Measurements from ENCODE around the gene UTRN. TPM values are rescaled to one million over a fixed set of nuclear protein-coding genes. Genes with fewer than 3 reads are reported as not detected.

UTRN gene
- total RNA-seq, 1 donor from 2014 or later: 155 TPM

DNA sequence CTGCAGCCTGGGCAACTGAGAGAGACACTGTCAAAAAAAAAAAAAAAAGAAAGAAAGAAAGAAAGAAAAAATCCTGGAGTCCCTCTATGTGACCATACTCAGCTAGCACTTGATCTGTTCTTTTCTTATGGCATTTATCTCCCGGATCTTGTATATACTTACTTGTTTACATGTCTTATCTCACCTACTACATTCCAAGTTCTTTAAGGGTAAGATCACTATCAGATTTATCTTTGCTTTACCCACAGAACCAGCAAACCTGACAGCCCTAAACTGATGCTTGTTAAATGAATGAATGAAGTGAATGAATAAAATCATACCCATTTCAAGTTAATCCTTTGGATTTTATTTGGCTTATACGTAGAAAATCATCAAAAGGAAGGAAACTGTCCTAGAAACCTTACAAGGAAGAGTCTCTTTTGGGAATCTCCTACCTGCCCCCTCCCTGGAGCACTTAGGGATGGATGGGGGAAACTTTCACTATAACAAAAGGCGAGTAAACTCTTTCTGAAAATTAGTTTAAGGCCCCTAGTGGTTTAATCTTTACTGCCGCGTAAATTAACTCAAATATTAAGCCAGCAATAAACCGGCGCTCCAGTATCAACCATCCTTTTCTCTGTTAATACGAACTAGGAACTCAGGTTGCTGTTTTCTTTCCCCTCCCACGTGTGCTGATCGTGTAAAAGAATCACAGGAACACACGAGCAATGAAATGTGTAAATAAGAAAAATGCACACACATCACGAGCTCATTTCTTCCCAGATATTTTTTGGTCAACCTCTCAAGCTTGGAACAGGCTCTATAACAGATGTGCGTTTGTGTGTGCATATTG lies 1.3 kb upstream of the UTRN start:
- DNase-seq (ENCODE audit: low read depth): peak; percentile 22

DNA sequence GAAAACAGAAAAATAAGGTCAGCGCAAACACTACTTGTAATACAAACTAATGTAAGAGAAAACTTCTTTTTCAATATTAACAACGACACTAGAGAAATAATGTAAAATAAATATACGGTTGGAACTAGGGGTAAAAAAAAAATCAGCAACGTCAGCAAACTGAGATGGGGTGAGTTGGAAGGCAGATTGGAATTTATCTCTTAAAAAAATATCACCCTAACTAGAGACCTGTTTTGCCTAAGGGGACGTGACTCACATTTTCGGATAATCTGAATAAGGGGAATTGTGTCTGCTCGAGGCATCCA lies 705 bp upstream of the UTRN start:
- peak; percentile 62 for DNase-seq (ENCODE audit: low read depth)

DNA sequence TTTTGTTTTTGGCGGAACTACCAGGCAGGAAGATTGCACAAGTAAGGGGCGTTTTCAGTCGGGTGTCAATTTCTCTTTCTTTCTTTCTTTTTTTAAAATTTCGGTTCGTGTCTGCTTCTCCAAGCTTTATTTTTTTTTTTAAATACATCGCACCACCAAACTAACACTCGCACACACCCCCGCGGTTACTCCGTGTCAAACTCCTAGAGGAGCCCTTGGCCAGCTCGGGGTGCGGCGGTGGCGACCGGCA lies 338 bp downstream of the UTRN start:
- DNase-seq (ENCODE audit: low read depth): no peak

DNA sequence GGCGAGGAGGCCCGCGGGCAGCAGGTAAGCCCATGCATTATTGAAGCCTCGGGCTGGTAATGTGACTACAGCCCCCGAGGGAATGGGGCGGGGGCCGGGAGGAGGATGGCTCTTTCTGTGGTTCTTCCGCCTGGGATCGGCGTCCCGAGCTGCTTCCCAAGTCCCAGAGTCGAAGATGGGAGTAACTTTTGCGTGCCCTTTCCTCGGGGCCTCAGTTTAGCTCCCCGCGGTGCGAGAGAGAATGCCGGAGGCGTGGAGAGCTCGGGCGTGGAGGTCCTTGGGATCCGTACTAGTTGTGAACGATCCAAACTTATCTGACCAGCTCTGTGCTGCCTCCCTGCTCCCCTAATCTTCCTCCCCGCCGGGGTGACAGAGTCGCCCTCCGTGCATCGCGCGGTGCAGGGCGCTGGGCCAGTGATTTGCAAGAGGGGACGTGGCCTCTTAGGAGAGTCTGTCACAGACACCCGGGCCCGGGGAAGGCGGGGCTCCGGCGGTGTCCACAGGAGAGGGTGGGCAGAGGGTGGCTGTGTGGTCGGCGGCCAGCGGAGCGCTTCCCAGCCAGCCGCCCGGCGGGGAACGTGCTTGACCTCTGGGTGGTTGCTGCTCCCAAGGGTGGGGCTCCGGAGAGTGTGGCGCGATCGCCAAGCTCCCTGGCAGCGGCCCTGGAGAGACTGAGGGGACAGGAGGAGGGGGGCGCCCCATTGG lies 815 bp downstream of the UTRN start:
- DNase-seq (ENCODE audit: low read depth): peak; percentile 13

DNA sequence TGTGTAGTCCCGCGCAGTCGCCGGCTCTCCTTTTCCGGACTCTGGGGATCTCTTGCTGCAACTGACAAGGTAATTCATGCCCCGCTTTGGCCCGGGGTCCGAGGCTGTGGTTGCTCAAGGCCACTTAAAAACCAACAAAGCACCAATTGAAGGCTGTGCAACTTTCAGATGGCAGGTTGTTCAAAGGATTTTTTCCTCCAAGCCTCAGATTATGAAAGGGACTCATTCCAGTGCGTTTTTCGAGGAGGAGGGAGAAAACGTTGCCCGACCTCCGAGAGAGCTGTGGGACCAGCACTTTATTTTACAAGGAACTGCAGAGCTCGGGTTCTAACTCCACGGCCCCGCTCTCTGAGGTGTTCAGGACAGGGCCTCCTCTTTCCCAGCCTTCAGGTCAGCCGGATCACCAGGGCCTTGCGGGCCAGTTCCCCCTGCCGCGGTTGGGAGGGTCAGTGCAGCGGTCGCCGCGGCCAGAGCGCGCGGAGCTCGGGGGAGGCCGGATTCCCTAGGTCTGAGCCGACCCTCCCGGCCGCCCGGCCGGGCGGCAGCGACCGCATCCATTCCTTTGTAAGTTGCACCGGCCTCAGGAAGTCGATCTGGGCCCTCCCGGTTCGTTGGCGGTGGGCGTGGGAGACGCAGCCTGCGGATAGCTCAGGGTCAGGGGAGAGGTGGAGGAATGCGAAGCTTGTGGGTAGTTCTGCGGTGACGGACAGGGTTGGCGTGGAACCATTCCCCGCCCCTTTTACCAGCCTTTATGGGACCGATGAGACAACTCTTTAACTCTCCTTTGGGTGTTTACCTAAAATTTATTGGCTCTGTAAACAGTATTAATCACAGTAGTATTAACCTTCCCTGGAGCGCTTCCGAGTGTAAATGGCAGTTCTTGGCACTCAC lies 1.6 kb downstream of the UTRN start:
- peak; percentile 90 for DNase-seq (ENCODE audit: low read depth)

DNA sequence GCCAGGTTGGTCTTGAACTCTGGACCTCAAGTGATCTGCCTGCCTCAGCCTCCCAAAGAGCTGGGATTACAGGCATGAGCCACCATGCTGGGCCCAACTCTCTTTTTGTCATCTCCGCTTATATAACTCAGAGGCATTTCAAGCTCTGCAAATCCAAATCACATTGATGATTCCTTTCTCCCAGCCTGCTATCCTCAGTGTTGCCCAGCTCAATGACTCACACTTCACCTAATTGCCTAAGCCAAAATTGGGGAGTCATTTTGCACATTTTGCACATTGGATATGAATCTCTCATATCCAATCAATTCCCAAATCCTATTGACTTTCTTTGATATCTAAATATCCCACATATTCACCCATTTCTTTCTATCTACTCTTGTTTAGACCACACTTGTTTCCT lies 3.9 kb downstream of the UTRN start:
- DNase-seq (ENCODE audit: low read depth): no peak

DNA sequence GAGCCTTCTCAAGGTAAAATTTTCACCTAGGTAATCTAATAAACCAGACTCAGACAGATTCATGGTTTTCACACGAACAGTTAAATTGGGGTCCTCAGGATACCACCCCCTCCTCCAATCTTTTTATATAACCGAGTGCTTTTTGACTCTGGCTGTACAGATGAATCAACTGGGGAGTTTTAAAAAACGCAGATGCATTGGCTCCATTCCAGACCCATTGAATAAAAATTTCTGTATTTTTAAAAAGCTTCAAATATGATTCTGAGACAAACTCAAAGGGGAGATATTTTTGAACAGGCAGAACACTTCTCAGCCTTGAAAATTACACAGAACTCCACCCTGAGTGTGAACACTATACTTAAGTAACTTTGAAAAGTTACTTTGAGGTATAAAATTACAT lies 7.2 kb downstream of the UTRN start:
- no peak for DNase-seq (ENCODE audit: low read depth)

DNA sequence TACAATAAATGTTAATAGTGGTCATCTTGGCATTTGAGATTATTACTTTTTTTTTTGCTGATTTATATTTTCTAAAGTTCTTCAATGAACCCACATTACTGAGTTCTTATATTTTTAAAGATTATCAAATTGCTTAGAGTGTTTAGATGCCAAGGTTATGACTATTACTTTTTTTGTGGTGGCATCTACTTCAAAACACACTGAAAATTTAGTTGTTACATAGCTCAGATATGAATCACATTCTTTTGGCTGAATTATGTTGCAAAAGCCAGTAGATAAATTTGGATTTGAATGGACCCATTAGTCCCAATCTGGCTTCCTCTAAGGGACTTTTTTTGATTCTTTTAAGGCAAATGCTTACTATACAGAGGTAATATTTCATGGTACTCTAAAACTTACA lies 8.9 kb downstream of the UTRN start:
- DNase-seq (ENCODE audit: low read depth): peak; percentile 68

DNA sequence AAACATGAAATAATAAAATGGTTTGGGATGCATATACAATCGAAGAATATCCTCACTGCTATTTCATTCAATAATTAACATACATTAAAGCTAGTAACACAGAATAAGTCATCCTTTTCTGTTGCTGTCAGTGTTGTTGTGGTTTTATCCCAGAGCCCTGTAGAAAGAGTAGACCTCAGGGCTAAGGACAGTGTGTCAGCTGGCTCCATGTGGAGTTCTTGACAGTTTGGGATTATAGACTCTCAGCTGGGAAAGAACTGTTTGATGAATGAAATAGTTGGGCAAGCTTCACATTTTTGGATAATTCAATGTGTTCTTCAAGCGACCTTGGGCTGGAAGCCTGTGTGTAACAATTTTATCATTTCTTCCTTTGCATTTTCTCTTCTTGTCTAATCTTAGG lies 10.1 kb downstream of the UTRN start:
- no peak for DNase-seq (ENCODE audit: low read depth)

DNA sequence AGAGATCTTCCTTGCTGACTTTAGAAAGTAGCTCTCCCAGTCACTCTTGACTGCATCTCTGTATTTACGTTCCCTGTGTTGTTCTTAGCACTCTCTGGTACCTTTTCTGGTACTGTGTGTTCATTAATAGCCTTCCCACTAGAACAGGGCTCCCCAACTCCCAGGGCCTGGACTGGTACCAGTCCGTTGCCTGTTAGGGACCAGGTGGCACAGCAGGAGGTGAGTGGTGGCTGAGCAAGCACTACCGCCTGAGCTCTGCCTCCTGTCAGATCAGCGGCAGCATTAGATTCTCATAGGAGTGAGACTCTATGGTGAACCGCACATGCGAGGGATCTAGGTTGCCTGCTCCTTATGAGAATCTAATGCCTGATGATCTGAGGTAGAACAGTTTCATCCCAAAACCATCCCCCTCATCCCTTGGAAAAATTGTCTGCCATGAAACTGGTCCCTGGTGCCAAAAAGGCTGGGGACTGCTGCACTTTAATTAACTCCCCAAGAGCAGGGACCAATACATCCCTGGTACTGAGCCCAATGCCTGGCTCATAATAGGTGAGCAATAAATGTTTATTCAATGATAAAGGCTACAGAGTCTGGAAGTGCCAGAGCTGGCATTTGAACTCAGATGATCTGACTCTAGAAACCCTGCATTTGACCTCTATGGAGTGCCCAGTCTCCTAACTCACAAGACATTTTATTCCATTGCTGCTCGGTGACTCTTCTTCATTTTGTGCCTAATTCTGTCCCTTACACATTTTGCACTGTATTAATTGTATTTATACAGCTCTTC lies 11.0 kb downstream of the UTRN start:
- no peak for DNase-seq (ENCODE audit: low read depth)

DNA sequence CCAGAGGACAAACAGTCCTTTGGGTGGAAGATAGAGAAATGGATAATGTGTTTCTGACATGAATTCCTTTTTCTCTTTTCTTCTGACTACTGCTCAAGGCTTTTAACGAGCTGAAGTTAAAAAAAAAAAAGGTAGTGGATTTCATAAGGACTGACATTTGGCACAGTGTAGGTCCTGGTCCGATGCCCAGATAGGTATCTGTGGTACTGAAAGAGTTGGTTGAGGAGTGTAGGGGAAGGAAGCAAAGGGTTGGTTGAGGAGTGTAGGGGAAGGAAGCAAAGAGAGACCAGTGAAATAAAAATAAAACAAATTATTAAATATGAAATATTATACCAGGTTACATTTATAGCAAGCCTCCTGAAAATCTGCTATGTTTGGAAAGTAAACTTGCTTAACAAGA lies 11.8 kb downstream of the UTRN start:
- no peak for DNase-seq (ENCODE audit: low read depth)

DNA sequence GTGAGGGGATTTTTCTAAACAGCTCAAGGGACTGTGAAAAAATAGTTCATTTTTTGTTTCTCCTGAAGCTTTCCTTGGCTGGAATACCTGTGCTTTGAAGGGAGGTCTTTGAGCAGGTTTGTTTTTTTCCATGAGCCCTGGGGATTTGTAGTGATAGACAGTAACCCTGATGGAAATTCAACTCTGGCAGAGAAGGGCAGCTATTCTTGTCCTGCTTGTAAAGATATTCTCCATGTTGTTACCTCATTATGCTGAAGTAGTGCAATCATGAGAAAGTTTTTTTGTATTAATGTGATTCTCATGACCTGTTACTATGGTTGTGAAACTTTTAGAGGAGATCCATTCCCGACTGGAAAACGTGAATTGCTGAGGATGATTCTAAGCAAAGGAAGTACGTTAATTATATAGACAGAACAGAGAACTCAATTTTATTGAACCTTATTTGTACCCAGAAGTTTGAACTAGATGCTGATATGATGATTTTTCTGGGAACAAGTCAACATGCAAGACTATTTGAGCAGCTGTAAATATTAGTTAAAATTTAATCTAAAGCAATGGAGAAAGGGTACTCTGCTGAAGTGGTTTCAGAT lies 12.5 kb downstream of the UTRN start:
- no peak for DNase-seq (ENCODE audit: low read depth)

DNA sequence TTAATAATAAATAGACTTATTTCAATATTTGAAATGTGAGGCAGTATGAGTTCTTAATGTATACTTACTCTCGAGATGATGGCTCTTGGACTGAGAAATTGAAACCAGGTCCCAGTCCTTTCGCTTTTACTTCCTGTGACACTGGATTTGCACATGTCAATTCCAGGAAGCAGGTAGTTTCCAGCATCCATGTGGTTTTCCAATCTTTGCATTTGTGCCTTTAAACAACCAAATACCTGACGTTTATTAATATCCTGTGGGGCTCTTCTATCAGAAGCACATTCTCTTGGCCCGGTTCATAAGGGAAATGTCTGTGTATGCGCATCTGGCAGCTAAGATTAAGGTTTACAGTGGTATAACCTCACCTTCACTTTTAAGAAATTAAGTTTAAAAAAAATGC lies 13.1 kb downstream of the UTRN start:
- DNase-seq (ENCODE audit: low read depth): no peak

DNA sequence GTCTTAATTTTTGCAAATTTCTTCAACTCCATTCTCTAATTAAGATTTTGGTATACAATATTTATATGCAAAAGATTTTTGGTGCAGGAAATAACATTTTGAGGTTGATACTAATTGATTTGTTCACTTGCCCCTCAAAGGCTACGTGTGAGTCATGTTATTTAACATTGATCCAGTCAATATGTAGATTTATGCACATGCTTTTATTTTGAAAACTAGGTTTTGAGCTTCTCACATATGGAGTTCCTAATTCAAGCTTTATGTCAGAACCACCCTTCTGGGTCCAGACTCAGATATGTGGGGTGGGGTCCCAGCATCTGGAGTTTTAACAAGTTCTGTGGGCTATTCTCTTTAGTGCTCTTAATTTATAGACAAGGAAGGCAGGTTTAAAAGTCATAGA lies 13.8 kb downstream of the UTRN start:
- no peak for DNase-seq (ENCODE audit: low read depth)

DNA sequence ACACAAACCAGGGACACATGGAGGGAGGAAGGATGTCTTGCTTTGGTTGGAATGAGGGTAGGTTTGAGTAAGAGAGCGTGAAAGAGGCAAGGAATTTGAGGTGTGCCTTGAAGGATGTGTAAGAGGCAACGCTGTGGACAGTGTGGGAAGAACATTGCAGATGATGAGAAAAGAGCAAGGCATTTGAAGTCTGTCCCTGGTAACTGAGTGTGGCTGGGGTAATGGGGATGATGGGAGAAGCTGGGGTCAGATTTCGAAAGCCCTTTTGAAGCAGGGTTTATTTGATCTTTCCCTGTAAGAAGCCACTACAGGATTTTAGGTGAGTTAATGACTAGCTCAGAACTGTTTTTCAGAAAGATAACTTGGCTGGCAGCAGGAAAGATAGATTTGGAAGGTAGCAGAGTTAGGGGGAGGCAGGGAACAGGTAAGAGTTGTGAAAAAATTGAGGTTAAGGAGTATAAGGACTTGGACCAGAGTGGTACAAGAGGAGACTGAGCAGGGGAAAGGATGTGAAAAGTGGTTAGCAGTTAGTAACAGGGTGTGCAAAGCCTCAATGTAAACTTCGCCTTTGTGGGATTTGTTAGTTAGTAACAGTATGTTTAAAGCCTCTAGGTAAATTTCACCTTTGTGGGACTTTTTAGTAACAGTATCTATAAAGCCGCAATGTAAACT lies 17.7 kb downstream of the UTRN start:
- no peak for DNase-seq (ENCODE audit: low read depth)

DNA sequence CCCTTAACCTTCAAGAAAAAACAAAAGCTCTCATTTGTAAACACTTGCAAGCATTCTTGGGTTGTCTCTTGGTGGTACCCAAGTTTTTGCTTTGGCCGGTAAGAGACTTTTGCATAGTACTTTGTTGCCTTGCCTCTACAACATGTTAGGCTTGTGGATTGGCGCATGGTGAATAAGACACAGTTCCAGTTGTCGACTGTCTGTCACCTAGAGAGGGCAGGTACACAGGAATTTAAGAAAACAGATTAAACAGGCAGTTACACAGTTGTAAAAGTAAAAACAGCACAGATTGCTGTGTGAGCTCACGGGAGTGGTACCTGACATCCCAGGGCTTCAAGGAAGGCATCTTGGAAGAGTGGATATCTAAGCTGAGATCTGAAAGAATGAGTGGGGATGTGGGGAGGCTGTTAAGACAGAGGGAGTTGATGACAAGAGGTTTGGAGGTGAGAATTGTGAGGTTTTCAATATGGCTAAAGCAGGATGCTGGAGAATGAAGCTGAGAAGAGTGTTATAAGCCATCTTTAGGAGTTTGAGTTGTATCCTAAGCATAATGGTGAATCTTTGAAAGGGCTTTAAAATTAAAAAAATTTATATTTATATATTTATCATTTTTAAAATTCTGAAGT lies 19.2 kb downstream of the UTRN start:
- DNase-seq (ENCODE audit: low read depth): no peak

DNA sequence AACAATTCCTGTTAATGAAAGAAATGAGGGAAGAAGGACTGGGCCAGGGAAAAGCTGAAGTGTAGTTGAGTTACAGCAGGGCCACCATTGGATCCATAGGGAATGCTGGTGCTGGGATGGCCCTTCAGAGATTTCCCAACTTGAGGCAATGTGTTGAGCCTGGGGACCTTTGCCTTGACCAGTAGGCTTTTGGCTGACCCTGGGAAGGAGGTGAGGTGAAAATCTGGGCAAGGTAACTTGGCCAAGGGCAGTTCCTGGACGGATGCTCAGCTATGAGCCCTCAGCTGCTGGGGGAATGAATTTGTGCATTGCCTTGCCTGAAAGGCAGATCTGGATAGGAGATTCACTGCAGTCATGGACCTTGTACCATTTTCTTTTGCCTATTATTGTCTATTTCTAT lies 20.4 kb downstream of the UTRN start:
- no peak for DNase-seq (ENCODE audit: low read depth)

DNA sequence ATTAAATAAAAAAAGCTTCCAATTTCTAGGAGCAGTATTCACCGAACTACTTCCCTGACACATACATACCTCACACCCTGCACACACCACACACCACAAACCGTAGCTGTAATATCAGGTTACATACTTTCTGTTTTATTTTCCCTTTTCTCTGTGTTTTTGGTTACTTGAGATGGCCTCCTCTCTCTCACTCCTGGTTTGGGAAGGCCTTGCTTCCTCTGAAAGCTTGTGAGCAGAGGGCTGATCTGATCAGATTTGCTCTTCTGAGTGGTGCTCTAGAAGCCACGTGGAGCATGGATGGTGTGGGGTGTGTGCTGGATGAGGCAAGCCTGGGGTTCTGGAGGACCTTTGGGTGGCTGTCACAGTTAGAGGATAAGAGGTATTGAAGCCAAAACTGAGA lies 20.9 kb downstream of the UTRN start:
- DNase-seq (ENCODE audit: low read depth): no peak

DNA sequence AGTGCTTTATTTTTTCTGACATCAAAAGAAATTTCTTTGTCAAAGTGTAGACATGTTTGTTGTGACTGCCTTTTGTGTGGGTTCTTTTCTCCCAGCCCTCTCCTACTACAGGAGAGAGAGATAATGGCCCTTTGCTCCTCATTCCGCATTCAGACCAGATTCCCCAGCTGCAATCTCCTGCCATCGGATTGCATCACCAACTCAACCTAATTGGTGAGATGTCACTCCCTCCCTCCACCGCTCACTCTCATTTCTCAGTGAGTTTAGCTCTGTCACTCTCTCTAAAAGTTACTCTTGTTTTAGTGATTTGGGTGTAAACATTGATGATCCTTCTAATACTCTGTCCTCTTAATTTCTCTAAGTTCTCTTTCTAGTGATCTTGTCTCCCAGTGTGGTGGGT lies 22.7 kb downstream of the UTRN start:
- DNase-seq (ENCODE audit: low read depth): no peak

DNA sequence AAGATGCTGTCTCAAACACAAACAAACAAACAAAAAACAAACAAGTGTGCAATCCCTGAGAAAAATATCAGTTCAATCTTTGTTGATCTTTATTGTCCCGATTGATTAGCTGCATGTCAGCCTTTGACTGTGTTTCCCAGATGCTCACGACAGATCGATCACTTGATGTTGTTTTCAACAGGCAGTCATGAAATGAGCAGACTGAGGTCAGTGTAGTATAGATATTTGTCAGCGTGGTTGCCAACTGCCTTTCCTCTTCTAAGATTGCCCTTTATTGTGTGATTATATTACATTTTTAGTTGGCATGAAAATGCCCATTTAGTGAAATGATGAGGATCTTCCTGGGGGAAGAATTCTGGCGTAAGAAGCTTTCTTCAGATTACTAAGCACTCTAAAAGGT lies 25.6 kb downstream of the UTRN start:
- DNase-seq (ENCODE audit: low read depth): no peak

DNA sequence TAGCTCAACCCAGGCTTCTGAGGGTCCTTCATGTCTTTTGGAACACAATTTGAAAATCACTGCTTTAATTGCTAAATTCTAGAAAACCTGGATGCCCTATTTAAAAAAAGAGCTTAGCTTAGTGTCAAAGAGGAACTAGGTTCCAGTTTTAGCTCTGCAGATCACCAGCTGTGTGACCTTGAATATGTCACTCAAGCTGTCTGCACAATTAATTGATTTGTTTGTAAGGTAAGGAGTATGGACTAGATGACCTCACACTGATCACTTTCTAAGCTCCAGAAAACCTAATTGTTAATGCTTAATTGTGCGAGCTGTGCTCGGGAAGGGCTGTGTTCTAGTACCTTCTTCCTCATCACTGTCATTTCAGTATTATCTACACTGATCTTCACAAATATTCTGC lies 26.2 kb downstream of the UTRN start:
- DNase-seq (ENCODE audit: low read depth): no peak

All from renal cortical epithelial cell (primary cell).